GM12892 (cell line): ENCODE data around the gene STC2.

Experiments
- POLR2A ChIP-seq: IDR thresholded peaks from 2 replicates; pipeline ENCODE4 v1.6.1; 2011; ENCODE audit warnings: low read depth, low read length, control low read depth
- POLR2AphosphoS5 ChIP-seq: IDR thresholded peaks from 2 replicates; pipeline ENCODE4 v1.6.1; 2011; ENCODE audit warnings: low read depth, low read length, control low read depth

DNA sequence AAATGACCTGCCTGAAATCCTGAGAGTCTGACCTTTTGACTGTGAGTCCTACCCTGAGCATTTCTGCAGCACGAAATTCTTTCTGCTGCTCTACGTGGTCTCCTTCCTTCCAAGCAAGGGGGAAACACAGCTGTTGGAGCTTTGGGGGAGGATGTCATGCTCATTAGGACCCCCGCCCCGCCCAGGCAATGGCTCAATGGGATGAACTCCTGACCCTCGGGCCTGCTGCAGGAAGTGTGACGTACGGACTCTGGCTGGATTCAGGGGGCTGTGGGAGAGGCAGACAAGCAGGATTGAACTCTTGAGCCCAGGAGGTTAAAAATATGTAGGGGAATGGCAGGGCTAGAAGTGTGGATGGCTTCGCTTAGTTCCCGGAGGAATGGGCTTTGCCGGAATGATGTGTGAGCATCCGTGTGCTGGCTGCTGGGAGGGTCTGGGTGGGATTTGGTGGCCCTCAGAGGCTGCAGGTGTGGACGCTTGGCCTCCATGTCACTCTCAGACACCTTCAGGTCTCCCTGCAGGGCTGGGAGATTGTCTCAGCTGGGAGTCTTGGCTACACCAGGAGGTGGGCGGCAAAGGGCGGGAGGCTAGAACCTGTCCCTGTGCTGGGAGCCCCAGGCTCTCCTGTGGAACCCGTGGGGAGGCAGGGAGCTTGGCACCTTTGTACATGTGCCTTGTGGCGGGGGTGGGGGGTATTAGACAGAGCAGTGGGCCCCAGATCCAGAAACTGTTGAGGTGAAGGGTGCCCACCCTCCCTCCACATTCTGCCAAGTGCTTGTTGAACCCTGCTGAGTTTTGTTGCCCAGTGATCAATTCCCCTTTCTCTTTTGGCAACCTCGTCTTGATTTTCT is 26.3 kb downstream of the STC2 start:
- no peak for TF ChIP-seq POLR2A
- TF ChIP-seq POLR2AphosphoS5: no peak
